ENCODE data around the gene SH3GL1. TPM values are rescaled to one million over a fixed set of nuclear protein-coding genes. Genes with fewer than 3 reads are reported as not detected.

The SH3GL1 gene
- total RNA-seq, 2 donors from 2014 or later = 49.1 to 67.1 TPM

- ATAC-seq (replicated peaks) = peak; percentile 78
- H3K27me3 Mint-ChIP-seq = no peaks in the 10 kb centered on the region
- H3K4me3 Mint-ChIP-seq = peak overlapping the region; percentile 75
- peak overlapping the region; percentile 84 for H3K27ac Mint-ChIP-seq
- peaks cover 53% of the 10 kb centered on the region for H3K36me3 Mint-ChIP-seq (ENCODE audit: low read depth)
- no peaks in the 10 kb centered on the region for H3K9me3 Mint-ChIP-seq
- peaks cover 13% of the 10 kb centered on the region for H3K4me1 Mint-ChIP-seq
Observed at GRCh38 chr19:4369109-4369887, 31.0 kb downstream of the SH3GL1 start.

GRCh38 chr19:4368128-4368820 lies 32.1 kb downstream of the SH3GL1 start:
- peaks cover 57% of the 10 kb centered on the region for H3K36me3 Mint-ChIP-seq (ENCODE audit: low read depth)
- H3K27me3 Mint-ChIP-seq = no peaks in the 10 kb centered on the region
- H3K27ac Mint-ChIP-seq = peak overlapping the region; percentile 84
- ATAC-seq (replicated peaks) = peak; percentile 10
- peaks cover 8% of the 10 kb centered on the region for H3K4me1 Mint-ChIP-seq
- no peaks in the 10 kb centered on the region for H3K9me3 Mint-ChIP-seq
- peak overlapping the region; percentile 75 for H3K4me3 Mint-ChIP-seq

DNA sequence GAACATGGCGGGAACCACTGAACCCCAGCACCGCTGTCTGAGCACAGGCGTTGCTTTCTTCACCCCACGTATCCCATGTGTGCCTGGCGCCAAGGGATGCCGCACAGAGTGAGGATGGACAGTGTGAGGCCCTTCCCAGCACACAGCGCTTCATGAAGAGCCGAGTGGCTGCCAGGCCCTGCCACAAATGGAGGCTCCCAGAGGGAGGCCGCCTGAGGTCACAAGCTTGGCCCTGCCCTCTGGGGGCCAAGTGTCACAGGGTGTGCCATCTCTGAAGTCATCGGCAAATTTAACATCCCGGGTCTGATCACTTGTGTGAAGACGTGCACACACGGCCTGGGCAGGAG lies 32.6 kb downstream of the SH3GL1 start:
- Mint-ChIP-seq H3K9me3 (no peaks in the 10 kb centered on the region), H3K27me3 (no peaks in the 10 kb centered on the region), H3K27ac (no peak overlapping the region), H3K4me3 (peak overlapping the region; percentile 19), H3K4me1 (peaks cover 8% of the 10 kb centered on the region), H3K36me3 (ENCODE audit: low read depth) (peaks cover 62% of the 10 kb centered on the region)
- no peak for ATAC-seq (replicated peaks)

- ATAC-seq (replicated peaks) = no peak
Observed at GRCh38 chr19:4367336-4367723, 33.0 kb downstream of the SH3GL1 start.

GRCh38 chr19:4366666-4367335 lies 33.5 kb downstream of the SH3GL1 start:
- Mint-ChIP-seq H3K9me3 (no peaks in the 10 kb centered on the region), H3K27me3 (no peaks in the 10 kb centered on the region), H3K4me1 (peaks cover 8% of the 10 kb centered on the region), H3K27ac (no peak overlapping the region), H3K36me3 (ENCODE audit: low read depth) (peaks cover 72% of the 10 kb centered on the region), H3K4me3 (no peak overlapping the region)
- no peak for ATAC-seq (replicated peaks)

More at GRCh38 chr19:4367336-4367723, 33.0 kb downstream of the SH3GL1 start:
- Mint-ChIP-seq H3K27ac (no peak overlapping the region), H3K36me3 (ENCODE audit: low read depth) (peaks cover 66% of the 10 kb centered on the region), H3K4me3 (peak overlapping the region; percentile 19), H3K9me3 (no peaks in the 10 kb centered on the region), H3K27me3 (no peaks in the 10 kb centered on the region), H3K4me1 (peaks cover 8% of the 10 kb centered on the region)

DNA sequence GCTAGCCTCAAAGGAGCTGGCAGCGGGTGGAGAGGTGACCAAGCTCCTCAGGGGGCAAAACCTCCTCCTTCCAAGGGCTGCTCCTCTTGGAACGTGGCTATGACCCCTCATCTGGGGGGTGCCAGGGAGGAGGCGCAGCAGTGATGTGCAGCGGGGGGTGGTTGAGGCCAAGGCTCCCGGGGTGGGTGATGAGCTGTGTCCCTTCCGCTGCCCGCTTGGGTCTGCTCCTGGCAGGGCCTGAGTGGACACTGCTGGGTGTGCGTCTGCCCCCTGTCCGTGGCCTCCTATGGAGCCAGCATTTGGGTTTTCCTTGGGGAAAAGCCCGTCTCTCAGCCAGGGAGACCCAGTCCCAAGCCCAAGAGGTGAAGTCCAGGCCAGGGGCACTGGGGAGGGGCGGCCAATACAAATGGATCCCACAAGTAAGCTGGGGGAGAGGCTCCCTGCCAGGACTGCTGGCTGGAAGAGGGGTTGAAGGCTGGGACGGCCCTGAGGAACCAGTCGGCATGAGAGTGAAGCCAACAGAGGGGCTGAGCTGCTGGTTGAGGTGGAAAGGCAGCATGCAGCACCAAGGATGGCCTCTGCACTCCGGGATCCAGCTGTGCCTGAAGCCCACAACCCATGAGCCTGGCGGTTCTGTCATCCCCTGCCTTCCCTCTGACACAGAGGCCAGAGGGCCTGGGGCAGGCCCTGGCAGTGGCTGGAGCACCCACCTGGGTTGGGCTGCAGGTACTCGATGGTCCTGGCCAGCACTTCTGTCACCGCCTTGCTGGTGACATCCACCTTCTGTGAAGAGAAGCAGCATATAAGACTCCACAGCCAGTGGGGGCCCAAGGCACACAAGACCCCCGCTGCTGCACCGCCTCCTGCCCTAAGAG lies 34.3 kb downstream of the SH3GL1 start:
- peaks cover 8% of the 10 kb centered on the region for H3K4me1 Mint-ChIP-seq
- H3K27ac Mint-ChIP-seq = no peak overlapping the region
- no peaks in the 10 kb centered on the region for H3K27me3 Mint-ChIP-seq
- no peak for ATAC-seq (replicated peaks)
- no peak overlapping the region for H3K4me3 Mint-ChIP-seq
- no peaks in the 10 kb centered on the region for H3K9me3 Mint-ChIP-seq
- H3K36me3 Mint-ChIP-seq (ENCODE audit: low read depth) = peaks cover 69% of the 10 kb centered on the region

- peaks cover 8% of the 10 kb centered on the region for H3K4me1 Mint-ChIP-seq
- H3K9me3 Mint-ChIP-seq = no peaks in the 10 kb centered on the region
- no peak overlapping the region for H3K4me3 Mint-ChIP-seq
- no peak overlapping the region for H3K27ac Mint-ChIP-seq
- no peaks in the 10 kb centered on the region for H3K27me3 Mint-ChIP-seq
- ATAC-seq (replicated peaks) = no peak
- peaks cover 73% of the 10 kb centered on the region for H3K36me3 Mint-ChIP-seq (ENCODE audit: low read depth)
Observed at GRCh38 chr19:4365341-4365740, 35.0 kb downstream of the SH3GL1 start.

GRCh38 chr19:4363571-4364304 lies 36.6 kb downstream of the SH3GL1 start:
- Mint-ChIP-seq H3K4me3 (no peak overlapping the region), H3K27ac (peak overlapping the region; percentile 20), H3K4me1 (peaks cover 3% of the 10 kb centered on the region), H3K36me3 (ENCODE audit: low read depth) (peaks cover 80% of the 10 kb centered on the region), H3K27me3 (no peaks in the 10 kb centered on the region), H3K9me3 (no peaks in the 10 kb centered on the region)
- ATAC-seq (replicated peaks) = no peak

DNA sequence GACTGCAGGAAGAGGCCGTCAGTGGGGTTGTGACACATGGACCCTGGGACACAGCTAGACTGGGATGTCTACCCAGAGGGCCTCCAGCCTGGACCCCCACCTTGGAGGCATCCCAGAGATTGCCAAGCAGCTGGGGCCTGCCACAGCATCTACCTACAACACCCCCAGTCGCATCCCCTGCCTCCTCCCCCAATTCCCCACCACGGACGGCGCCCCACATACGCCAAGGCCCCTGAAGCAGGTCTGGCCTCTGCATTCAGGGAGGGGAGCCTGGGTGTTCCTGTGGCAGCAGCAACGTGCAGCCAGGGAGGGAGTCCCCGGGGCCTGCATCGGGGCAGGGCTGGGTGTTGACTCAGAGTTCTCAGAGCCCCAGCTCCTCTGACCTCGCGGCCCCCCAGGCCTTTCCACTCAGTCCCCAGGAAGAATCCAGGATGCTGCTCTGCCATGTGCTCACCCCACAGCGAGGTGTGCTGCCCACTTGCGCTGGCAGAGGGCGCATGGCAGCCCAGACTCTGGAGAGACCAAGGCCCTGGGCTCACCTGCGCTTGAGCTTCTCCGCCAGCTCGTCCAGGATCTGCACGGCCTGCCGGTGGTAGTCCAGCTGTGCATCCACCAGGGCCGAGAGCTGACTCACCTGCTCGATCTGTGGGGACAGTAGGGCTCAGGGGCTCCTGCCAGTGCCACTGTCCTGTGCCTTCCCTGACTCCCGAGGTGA lies 37.4 kb downstream of the SH3GL1 start:
- no peaks in the 10 kb centered on the region for H3K27me3 Mint-ChIP-seq
- no peaks in the 10 kb centered on the region for H3K9me3 Mint-ChIP-seq
- peak overlapping the region; percentile 20 for H3K27ac Mint-ChIP-seq
- ATAC-seq (replicated peaks) = no peak
- H3K4me3 Mint-ChIP-seq = no peak overlapping the region
- H3K4me1 Mint-ChIP-seq = no peaks in the 10 kb centered on the region
- peaks cover 73% of the 10 kb centered on the region for H3K36me3 Mint-ChIP-seq (ENCODE audit: low read depth)

DNA sequence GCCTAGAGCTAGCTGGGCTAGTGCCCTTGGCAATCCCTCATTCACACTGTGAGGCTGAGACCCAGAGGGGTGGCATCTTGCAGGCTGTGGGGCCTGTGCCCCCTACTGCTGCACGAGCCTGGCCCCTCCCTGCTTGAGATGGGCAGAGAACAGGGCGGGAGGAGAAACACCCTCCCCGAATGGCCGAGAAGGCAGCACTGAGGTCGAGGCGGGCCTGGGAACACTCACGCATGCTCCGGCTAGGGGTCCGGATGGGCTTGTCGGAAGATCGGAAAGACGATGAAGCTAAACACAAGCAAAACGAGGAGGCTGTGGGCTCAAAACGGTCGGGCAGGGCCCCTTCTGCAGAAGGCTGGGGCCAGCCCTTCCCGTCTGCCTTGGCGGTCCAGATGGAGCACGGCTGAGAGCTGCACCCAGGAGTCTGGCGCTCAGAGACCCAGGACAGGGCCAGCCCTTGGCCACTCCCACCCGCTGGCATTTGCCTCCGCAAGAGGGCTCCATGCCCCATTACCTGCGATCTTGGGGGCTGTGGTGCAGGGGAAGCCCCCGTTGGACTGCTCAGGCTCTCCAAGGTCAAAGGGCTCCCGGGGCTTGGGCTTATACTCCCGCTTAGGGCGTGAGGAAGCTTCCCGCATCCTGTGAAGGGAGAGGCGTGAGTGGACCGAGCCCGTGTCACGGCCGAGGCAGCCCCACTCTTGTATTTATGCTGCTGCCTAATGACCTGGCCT lies 38.1 kb downstream of the SH3GL1 start:
- Mint-ChIP-seq H3K4me3 (no peak overlapping the region), H3K9me3 (no peaks in the 10 kb centered on the region), H3K27me3 (no peaks in the 10 kb centered on the region), H3K4me1 (no peaks in the 10 kb centered on the region), H3K27ac (peak overlapping the region; percentile 61), H3K36me3 (ENCODE audit: low read depth) (peaks cover 70% of the 10 kb centered on the region)
- no peak for ATAC-seq (replicated peaks)

DNA sequence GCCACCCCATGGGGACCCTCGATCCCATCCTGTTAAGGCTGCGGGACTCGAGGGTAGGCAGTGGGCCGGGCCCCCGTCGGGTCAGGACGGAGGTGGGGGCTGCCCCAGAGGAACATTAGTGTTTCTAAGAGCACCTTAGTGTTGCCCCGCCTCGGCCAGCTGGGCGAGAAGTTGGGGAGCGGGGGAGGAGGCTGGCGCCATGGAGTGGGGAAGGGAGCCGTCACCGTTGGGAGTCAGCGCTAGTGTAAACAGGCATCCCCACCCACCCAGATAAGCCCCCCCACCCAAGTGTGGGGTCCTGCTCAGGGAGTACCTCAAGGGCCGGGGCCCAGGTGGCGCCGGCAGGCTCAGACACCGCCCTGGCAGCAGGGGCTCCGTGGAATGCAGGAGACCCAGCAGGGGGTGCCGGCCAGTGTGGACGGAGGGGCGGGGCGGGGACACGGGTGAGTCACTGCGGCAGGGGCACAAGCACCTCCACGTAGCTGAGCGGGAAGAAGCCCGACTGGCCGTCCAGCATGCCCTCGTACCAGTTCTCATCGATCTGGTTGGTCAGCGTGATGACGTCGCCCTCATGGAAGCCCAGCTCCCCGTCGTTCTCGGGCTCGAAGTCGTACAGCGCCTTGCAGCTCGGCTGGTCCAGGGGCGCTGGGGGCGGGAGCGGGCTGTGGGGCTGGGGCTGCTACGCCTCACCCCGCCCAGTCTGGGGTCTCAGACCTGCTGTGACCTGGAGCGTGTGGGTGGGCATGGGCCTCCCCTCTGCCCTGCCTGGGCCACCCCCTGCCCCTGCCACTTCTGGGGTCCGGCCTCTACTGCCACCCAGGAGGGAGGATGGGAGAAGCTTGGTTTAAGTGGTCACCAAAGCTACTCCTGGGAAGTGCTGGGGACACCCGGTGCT lies 38.9 kb downstream of the SH3GL1 start:
- Mint-ChIP-seq H3K36me3 (ENCODE audit: low read depth) (peaks cover 67% of the 10 kb centered on the region), H3K4me3 (no peak overlapping the region), H3K27ac (peak overlapping the region; percentile 61), H3K4me1 (no peaks in the 10 kb centered on the region), H3K9me3 (no peaks in the 10 kb centered on the region), H3K27me3 (no peaks in the 10 kb centered on the region)
- ATAC-seq (replicated peaks) = no peak

GRCh38 chr19:4360641-4361151 lies 39.7 kb downstream of the SH3GL1 start:
- Mint-ChIP-seq H3K27me3 (no peaks in the 10 kb centered on the region), H3K9me3 (no peaks in the 10 kb centered on the region), H3K4me3 (no peak overlapping the region), H3K36me3 (ENCODE audit: low read depth) (peaks cover 65% of the 10 kb centered on the region), H3K27ac (peak overlapping the region; percentile 30), H3K4me1 (no peaks in the 10 kb centered on the region)
- no peak for ATAC-seq (replicated peaks)
